Measurements from ENCODE around the gene ZNRF3. TPM values are rescaled to one million over a fixed set of nuclear protein-coding genes. Genes with fewer than 3 reads are reported as not detected.
A peak's percentile ranks its signal among the peaks of the same experiment; 100 is the strongest.
"Not testable (repeated sequence)": the region's sequence is repeated elsewhere in the genome, so short reads cannot be mapped to it uniquely, and the experiment has no call there.

ZNRF3 gene
- total RNA-seq, 4 donors from 2014 or later = 12.9 to 29.7 (median 21.9) TPM

DNA sequence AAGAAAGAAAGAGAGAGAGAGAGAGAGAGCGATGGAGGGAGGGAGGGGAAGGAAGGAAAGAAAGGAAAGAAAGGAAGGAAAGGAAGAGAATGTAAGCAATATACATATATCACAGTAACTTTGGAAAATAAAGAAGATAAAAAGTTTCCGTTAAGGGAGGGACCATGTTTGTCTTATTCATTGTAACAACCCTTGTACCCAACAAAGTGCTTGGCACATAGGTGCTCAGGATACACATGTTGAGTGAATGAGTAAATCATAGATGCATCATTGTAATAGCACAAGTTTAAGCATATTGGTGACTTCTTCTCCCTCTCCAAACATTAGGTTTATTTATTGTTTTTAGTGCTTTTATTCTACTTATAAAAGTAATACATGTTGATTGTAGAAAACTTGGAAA lies 39.7 kb upstream of the ZNRF3 start:
- no peaks in the 10 kb centered on the region for H3K4me1 ChIP-seq
- no peak for DNase-seq (ENCODE audit: extremely low spot score)
- H3K9me3 ChIP-seq = peaks cover 0 to 20% (median 16%) of the 10 kb centered on the region in 4 donors
- H3K27ac ChIP-seq (replicated peaks in 1 of 4) = no peak overlapping the region
- H3K4me3 ChIP-seq = no peak overlapping the region
- whole genome bisulfite sequencing = 88% methylated on average over 2 of the region's 2 CpGs
- TF ChIP-seq EP300 (IDR thresholded peaks at IDR 0.05) (no peak), POLR2A (IDR thresholded peaks at IDR 0.05; ENCODE audit: low read depth) (no peak), POLR2AphosphoS5 (IDR thresholded peaks at IDR 0.05) (no peak)
- TF ChIP-seq, protein P1, sequence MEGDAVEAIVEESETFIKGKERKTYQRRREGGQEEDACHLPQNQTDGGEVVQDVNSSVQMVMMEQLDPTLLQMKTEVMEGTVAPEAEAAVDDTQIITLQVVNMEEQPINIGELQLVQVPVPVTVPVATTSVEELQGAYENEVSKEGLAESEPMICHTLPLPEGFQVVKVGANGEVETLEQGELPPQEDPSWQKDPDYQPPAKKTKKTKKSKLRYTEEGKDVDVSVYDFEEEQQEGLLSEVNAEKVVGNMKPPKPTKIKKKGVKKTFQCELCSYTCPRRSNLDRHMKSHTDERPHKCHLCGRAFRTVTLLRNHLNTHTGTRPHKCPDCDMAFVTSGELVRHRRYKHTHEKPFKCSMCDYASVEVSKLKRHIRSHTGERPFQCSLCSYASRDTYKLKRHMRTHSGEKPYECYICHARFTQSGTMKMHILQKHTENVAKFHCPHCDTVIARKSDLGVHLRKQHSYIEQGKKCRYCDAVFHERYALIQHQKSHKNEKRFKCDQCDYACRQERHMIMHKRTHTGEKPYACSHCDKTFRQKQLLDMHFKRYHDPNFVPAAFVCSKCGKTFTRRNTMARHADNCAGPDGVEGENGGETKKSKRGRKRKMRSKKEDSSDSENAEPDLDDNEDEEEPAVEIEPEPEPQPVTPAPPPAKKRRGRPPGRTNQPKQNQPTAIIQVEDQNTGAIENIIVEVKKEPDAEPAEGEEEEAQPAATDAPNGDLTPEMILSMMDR (IDR thresholded peaks at IDR 0.05) = no peak
- intact Hi-C loops (cut with DNase I) = no loop called here
- H3K36me3 ChIP-seq = no peaks in the 10 kb centered on the region
- no peaks in the 10 kb centered on the region for H3K27me3 ChIP-seq

DNA sequence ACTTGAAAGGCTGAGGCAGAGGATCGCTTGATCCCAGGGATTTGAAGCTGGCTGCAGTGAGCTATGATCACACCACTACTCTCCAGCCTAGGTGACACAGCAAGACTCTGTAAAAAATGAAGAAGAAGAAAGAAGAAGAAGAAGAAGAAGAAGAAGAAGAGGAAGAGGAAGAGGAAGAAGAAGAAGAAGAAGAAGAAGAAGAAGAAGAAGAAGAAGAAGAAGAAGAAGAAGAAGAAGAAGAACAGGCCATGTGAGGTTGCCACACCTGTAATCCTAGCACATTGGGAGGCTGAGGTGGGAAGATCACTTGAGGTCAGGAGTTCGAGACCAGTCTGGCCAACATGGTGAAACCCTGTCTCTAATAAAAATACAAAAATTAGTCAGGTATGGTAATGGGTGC lies 39.1 kb upstream of the ZNRF3 start:
- intact Hi-C loops (cut with DNase I); H3K4me1 ChIP-seq; H3K36me3 ChIP-seq; H3K4me3 ChIP-seq; H3K27me3 ChIP-seq; H3K27ac ChIP-seq (replicated peaks in 1 of 4); DNase-seq (ENCODE audit: extremely low spot score): not testable (repeated sequence)
- peaks cover 0 to 20% (median 16%) of the 10 kb centered on the region in 4 donors for H3K9me3 ChIP-seq
- WGBS = 89% methylated on average over 2 of the region's 2 CpGs

DNA sequence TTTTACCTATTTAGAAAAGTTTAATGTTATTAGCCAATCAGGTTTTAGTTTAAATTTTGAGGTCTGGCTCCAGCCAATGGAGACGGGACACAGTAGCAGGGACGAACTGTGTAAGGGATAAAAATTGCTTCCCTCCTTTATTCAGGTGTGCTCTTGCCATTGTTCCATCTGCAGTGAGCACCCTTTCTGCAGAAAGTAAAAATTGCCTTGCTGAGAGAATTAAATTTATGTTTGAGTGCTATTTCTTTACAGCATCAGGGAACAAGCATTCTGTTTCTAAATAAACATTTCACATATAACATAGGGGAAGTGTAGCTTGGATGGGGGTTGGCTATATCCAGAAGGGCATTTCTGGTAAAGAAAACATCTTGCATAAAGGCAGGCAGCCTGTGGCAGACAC lies 36.4 kb upstream of the ZNRF3 start:
- H3K36me3 ChIP-seq = no peaks in the 10 kb centered on the region
- 96% methylated on average over 2 of the region's 2 CpGs for WGBS
- no peak for TF ChIP-seq EP300 (IDR thresholded peaks at IDR 0.05)
- TF ChIP-seq POLR2AphosphoS5 (IDR thresholded peaks at IDR 0.05) = no peak
- TF ChIP-seq POLR2A (IDR thresholded peaks at IDR 0.05; ENCODE audit: low read depth) = no peak
- intact Hi-C loops (cut with DNase I) = no loop called here
- H3K9me3 ChIP-seq = peaks cover 0 to 20% (median 16%) of the 10 kb centered on the region in 4 donors
- H3K27ac ChIP-seq (replicated peaks in 1 of 4) = no peak overlapping the region
- H3K4me3 ChIP-seq = no peak overlapping the region
- no peak for DNase-seq (ENCODE audit: extremely low spot score)
- H3K27me3 ChIP-seq = no peaks in the 10 kb centered on the region
- H3K4me1 ChIP-seq = no peaks in the 10 kb centered on the region

DNA sequence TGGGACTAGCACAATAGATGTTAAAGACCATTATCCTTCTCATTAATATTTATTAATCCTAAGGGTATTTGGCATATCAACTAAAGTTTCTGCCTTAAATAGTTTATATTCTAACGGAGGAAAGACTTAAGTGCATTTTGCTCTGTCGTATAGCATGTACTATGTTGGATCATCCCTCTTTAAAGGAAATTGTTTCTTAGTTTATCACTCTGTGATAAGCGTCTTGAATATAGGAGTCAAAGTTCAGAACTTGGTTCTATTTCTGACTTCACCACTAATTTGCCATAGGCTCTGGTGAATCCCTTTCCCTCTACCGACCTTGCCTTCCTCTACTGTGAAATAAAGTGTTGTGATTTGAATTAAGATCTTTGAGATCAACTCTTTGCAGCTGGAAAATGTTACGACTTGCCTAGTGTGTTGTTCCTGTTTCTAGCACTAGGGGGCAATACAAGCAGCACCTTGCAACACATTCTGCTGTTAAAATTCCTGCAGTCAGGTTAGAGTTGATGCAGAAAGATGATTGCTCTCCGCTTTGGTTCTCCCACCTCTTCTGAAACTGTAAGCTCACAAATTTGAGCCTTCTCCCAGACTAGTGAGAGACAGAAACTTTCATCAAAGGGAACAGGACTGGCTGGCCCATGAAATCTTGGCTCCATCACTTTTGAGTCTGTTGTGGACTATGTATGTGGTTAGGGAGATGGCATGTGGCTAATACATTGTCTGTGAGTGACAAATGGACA lies 27.8 kb upstream of the ZNRF3 start:
- Histone ChIP-seq H3K27ac (replicated peaks in 1 of 4) (no peak overlapping the region), H3K27me3 (no peaks in the 10 kb centered on the region), H3K9me3 (no peaks in the 10 kb centered on the region), H3K4me1 (peaks cover 3 to 8% (median 6%) of the 10 kb centered on the region in 4 donors), H3K36me3 (no peaks in the 10 kb centered on the region), H3K4me3 (no peak overlapping the region)
- TF ChIP-seq, protein P1 (IDR thresholded peaks at IDR 0.05) = peak; percentile 95 to 96 (median 96)
- no peak for TF ChIP-seq POLR2AphosphoS5 (IDR thresholded peaks at IDR 0.05)
- intact Hi-C loops (cut with DNase I) = loop anchor here (2.0 to 10.0 kb wide), 4 partner anchors 97 to 389 kb away; no protein-coding TSS in a partner anchor
- WGBS = 19% methylated on average over 6 of the region's 6 CpGs
- no peak for DNase-seq (ENCODE audit: extremely low spot score)

DNA sequence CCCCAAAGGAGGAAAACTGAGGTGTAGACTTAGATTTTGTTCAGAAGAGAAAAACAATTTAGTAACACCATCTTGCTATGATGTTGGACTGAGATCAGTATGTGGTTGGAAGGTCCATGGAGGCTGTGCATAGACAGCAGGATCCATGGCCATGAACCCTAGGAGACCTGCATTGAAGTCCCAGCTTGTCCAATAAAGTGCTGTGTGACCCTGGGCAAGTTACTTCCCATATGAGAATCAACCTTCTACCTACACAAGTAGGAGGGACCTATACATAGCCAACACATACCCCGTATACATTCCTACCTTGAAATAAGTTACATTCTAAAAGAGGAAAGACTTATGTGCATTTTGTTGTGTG lies 27.3 kb upstream of the ZNRF3 start:
- TF ChIP-seq POLR2AphosphoS5 (IDR thresholded peaks at IDR 0.05) (no peak), EP300 (IDR thresholded peaks at IDR 0.05) (no peak), POLR2A (IDR thresholded peaks at IDR 0.05; ENCODE audit: low read depth) (no peak)
- TF ChIP-seq, protein P1 (IDR thresholded peaks at IDR 0.05) = no peak
- intact Hi-C loops (cut with DNase I) = loop anchor here (5.0 to 10.0 kb wide), 3 partner anchors 96 to 389 kb away; no protein-coding TSS in a partner anchor
- WGBS = 90% methylated on average over 1 of the region's 1 CpG
- H3K36me3 ChIP-seq = no peaks in the 10 kb centered on the region
- H3K4me1 ChIP-seq = peaks cover 3 to 8% (median 6%) of the 10 kb centered on the region in 4 donors
- no peak for DNase-seq (ENCODE audit: extremely low spot score)
- no peak overlapping the region for H3K27ac ChIP-seq (replicated peaks in 1 of 4)
- H3K4me3 ChIP-seq = no peak overlapping the region
- no peaks in the 10 kb centered on the region for H3K9me3 ChIP-seq
- no peaks in the 10 kb centered on the region for H3K27me3 ChIP-seq
